ENCODE results near the gene PCDH12.

Gene PCDH12

DNA sequence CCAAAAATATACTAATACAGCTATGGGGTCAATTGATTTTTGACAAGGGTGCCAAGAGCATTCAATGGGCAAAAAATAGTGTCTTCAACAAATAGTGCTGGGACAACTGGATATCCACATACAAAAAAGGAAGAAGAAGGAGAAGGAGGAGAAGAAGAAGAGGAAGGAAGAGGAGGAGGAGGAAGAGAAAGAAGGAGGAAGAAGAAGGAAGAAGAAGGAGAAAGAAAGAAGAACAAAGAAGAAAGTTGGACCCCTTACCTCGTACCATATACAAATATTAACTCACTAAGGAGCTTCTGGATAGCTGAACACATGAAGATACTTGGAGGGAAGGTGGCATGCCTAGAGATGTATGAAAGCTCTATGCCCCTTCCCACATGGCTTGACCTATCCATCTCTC, 51.5 kb downstream of the PCDH12 start:
- no peak for DNase-seq

DNA sequence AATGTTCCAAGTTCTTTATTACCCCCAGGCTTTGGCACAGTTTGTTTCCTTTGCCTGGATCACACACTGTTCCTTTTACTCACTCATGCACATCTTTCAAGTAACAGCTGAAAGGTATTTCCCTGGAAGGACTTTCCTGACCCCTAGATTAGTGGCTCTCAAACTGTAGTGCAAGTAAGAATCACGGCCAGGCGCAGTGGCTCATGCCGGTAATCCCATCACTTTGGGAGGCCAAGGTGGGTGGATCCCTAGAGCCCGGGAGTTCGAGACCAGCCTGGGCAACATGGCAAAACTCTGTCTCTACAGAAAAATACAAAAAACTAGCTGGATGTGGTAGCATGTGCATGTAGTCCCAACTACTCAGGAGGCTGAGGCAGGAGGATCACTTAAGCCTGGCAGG, 53.5 kb downstream of the PCDH12 start:
- DNase-seq = no peak

DNA sequence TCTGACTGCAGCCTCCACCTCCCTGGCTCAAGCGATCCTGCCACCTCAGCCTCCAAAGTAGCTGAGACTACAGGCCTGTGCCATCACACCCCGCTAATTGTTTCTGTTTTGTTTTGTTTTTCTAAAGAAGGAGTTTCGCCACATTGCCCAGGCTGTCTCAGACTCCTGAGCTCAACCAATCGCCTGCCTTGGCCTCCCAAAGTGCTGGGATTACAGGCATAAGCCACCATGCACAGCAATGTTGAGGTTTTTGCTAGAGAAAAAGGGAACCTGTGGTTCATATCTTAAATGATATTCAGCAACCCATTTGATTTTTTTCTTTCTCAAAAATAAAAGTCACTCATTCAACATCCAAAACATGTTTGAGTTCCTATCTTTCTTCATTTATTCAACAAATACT, 54.7 kb downstream of the PCDH12 start:
- DNase-seq = no peak

GRCh38 chr5:141902015-141902814, 55.8 kb downstream of the PCDH12 start:
- no peak for DNase-seq

DNA sequence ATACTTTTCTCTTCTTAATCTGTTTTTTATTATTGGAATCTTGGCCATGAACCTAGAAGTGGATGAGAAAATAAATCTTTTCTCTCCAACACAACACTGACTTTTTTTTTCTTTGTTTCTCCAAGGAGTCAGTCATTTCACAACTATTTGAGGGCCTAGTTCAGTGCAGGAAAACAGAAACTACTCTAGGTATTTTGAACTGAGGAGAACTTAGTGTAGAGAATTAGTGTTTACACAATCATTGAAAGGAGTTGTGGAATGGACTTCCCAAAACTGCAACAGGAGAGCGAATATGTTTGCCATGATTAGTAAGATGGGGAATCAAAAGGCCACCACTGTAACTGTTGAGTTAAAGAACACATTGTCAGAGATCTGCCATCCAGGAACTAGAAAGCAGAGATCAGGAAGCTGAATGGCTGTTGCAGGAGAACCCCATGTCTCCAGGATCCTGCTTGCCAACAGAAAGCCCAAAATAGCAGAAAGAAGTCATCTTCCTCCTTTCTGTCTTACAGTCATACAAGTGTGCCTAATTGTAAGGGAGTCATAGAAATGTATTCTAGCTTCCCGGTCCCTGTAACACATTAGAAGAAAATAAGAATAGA, 59.5 kb downstream of the PCDH12 start:
- DNase-seq = no peak

DNA sequence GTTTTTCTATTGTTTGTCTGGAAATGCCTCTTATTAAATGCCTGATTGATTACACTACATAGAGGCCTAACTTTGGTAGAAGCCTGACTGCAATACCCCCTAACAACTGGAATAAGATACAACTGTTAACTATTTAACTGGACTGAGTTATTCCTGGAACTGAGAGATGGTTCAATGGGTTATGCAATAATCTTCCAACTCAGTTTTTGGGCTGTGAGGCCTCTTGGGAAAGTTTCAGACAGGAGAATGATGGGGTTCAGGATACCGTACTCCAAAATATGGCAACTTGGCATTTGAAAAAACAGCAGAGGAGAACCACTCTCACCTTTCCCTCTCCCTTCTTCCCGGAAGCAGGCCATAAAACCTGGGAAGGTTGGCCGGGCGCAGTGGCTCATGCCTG, 60.6 kb downstream of the PCDH12 start:
- no peak for DNase-seq

Data from islet precursor cell (in vitro differentiated cells).